HG02840 (cell line): ENCODE data around the gene UAP1L1.

Source experiments
- ATAC-seq: cut with Tn5 transposase; IDR thresholded peaks from one replicate; pipeline ENCODE4 v1.9.1; 2021; ENCODE audit warnings: mild to moderate bottlenecking, moderate library complexity, moderate number of reproducible peaks; ENCODE audit not compliant: unreplicated experiment, low FRiP score

Gene UAP1L1

DNA sequence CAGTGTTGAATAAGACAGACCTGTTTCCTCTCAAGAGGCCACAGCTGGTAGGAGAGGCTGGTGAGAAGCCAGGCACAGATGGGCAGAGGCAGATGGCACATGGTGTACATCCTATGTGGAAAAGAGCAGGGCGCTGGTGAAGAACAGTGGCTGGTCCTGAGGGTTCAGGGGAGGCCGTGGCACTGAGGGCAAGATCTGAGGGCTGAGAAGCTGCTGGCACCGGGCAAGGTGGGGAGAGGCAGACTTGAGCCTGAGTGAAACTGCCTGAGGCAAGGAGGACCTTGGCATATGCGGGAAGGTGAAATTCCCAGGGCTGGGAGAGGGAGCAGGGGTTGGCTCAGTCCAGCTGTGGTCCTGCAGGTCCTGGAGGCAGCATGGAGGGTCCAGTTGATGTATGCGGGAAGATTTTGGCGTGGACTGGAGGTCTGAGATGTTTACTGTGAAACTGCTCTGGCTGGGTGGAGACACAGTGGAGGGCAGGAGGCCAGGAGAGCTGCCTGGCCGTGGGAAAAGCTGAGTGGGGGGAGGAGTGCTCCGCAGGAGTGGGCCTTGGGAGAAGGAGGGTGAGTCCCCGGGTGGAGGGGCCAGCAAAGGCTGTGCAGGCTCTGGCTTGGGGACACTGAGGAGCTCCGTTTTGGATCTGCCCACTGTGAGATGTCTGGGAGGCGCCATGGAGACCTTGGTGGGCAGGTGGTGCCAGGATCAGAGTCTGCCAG, 12.1 kb downstream of the UAP1L1 start:
- no peak for ATAC-seq

DNA sequence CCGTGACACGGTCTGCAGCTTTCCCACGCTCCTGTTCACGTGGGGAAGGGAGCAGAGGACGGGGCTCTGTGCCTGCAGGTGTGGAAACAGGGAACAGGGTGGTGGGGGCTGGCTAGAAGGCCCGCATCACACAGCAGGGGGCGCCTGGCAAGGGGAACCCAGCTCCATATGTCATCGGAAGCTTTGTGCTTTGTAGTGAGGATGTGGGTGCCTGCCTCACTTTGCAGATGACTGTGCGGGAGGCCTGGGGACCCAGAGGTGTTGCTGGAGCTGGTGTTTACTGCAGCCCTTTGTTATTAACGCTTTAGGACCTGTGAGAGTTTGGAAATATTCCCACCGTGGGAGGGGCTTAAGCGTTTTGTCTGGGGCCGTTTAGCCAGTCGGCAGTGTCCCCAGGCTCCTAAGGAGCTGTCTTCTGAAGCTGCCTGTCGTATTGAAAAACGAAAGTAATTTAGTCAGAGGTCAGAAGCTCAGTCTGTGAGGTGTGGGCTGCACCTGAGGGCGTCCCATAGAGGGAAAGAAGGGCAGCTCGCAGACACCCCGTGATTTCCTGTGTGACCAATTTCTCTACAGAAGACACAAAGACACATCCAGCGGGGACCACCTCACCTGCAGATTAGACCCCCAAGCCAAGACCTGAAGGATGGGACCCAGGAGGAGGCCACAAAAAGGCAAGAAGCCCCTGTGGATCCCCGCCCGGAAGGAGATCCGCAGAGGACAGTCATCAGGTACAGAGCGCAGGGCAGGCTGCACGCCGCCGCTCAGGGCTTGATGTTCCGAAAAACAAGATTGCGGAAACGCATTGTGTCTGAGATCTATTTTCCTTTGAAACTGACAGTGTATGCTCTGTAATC, 18.6 kb downstream of the UAP1L1 start:
- no peak for ATAC-seq

DNA sequence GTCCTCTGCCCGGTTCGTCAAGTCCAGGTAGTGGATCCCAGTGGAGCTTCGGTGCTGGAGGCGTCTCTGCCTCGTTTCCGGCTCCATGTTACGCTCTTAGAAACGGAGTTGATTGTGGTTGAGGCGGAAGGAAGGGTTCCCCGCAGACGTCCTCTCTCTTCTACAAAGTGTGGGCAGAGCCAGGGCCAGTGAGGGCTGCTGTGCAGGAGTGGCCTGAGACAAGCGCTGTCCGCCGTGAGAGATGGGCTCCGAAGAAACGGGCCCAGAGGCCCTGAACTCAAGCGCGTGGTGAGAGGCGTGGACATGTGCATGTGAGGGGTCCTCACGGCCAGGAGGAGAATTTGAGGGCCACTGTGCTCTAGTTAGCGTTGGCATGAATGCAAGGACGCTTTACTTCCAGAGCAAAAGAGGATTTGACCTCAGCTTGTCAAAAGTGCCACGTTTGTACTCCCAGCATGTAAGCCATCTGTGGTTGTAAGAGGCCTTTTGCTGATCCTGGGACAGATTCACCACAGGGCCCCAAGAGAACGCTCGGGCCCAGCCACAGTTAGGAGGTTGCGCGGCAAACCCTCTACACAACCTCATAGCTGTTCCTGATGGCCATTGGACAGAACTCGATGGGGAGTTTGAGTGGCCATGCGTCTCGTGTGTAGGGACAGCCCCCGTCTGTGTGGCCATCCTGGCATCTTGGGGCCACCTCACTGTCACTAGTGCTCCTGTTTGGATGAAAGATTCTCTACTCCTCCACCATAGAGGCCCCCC, 19.6 kb downstream of the UAP1L1 start:
- ATAC-seq, result no peak

- no peak for ATAC-seq
These were observed 20.6 kb downstream of the UAP1L1 start for GRCh38 chr9:137097761-137098462.

GRCh38 chr9:137099231-137099630, 21.9 kb downstream of the UAP1L1 start:
- ATAC-seq, result no peak

- no peak for ATAC-seq
These were observed 26.1 kb downstream of the UAP1L1 start for GRCh38 chr9:137103206-137103999.

GRCh38 chr9:137105814-137106661, 28.7 kb downstream of the UAP1L1 start:
- no peak for ATAC-seq

GRCh38 chr9:137106662-137107250, 29.4 kb downstream of the UAP1L1 start:
- no peak for ATAC-seq

GRCh38 chr9:137107312-137107921, 30.1 kb downstream of the UAP1L1 start:
- no peak for ATAC-seq

- ATAC-seq, result no peak
These were observed 30.7 kb downstream of the UAP1L1 start for GRCh38 chr9:137107982-137108381.

DNA sequence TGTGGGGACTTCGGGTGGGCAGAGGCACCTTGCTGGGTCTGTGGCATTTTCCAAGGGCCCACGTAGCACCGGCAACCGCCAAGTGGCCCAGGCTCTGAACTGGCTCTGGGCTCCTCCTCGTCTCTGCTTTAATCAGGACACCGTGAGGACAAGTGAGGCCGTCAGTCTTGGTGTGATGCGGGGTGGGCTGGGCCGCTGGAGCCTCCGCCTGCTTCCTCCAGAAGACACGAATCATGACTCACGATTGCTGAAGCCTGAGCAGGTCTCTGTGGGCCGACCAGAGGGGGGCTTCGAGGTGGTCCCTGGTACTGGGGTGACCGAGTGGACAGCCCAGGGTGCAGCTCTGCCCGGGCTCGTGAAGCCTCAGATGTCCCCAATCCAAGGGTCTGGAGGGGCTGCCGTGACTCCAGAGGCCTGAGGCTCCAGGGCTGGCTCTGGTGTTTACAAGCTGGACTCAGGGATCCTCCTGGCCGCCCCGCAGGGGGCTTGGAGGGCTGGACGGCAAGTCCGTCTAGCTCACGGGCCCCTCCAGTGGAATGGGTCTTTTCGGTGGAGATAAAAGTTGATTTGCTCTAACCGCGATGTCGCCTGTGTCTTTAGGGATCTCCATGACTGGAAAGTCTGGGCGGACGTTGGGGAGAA, 31.4 kb downstream of the UAP1L1 start:
- no peak for ATAC-seq

- no peak for ATAC-seq
These were observed 32.2 kb downstream of the UAP1L1 start for GRCh38 chr9:137109250-137110146.

GRCh38 chr9:137110147-137110910, 33.0 kb downstream of the UAP1L1 start:
- no peak for ATAC-seq

GRCh38 chr9:137110911-137111787, 33.8 kb downstream of the UAP1L1 start:
- ATAC-seq, result no peak
